Posterior cingulate gyrus (tissue), 11 donors: ENCODE data around the gene LTC4S.
"Not testable (repeated sequence)": the region's sequence is repeated elsewhere in the genome, so short reads cannot be mapped to it uniquely, and the experiment has no call there.

Experiments used
- DNase-seq, 10 donors: peaks; one replicate each; pipeline versions ENCODE4 v3.0.0 to v3.0.0-alpha.2; 2020 to 2021; ENCODE audit warnings: mixed read lengths in 3 of 10
- intact Hi-C: fragments of 100-400 bp; cut with DNase I; formaldehyde crosslinking; loops from one replicate; pipeline ENCODE4 v1.15.1; 2023

The LTC4S gene

GRCh38 chr5:179820127-179820482 is 26.3 kb downstream of the LTC4S start:
- intact Hi-C loops, result loop anchor here (2.0 to 5.0 kb wide), 2 partner anchors 13 to 37 kb away; partner anchors contain the start of genes MGAT4B and MRNIP
- peak in 1 of 10 donors; percentile 80 for DNase-seq

GRCh38 chr5:179820483-179821297 is 26.9 kb downstream of the LTC4S start, which contains the start of gene SQSTM1:
Gene SQSTM1 (plus strand): TSS chr5:179820905. CDS start chr5:179820937, 32 bp downstream.
- intact Hi-C loops, result loop anchor here (2.0 to 5.0 kb wide), 2 partner anchors 14 to 37 kb away; partner anchors contain the start of genes MGAT4B and MRNIP
- DNase-seq, result peak; percentile 84 to 99 (median 88)

- intact Hi-C loops, result loop anchor here (2.0 to 5.0 kb wide), 2 partner anchors 15 to 36 kb away; partner anchors contain the start of genes MGAT4B and MRNIP
- DNase-seq, result peak; percentile 83 to 98 (median 89)
Observed at GRCh38 chr5:179821298-179822058, 27.7 kb downstream of the LTC4S start.

- DNase-seq, result peak in 2 of 10 donors; percentile 36 to 39
- intact Hi-C loops, result loop anchor here (5.0 kb wide), 1 partner anchor 35 kb away; the partner anchor contains the start of gene MRNIP
Observed at GRCh38 chr5:179822059-179822432, 28.3 kb downstream of the LTC4S start.

GRCh38 chr5:179822444-179822990 is 28.7 kb downstream of the LTC4S start:
- intact Hi-C loops, result loop anchor here (5.0 kb wide), 1 partner anchor 35 kb away; the partner anchor contains the start of gene MRNIP
- peak in 2 of 10 donors; percentile 49 to 60 for DNase-seq

GRCh38 chr5:179823937-179824744 is 30.4 kb downstream of the LTC4S start:
- peak in 3 of 10 donors; percentile 35 to 72 (median 63) for DNase-seq
- intact Hi-C loops, result loop anchor here (5.0 kb wide), 1 partner anchor 33 kb away; the partner anchor contains the start of gene MRNIP

GRCh38 chr5:179824745-179825112 is 30.9 kb downstream of the LTC4S start:
- intact Hi-C loops, result loop anchor here (5.0 kb wide), 1 partner anchor 33 kb away; the partner anchor contains the start of gene MRNIP
- peak in 2 of 10 donors; percentile 1 to 13 for DNase-seq

GRCh38 chr5:179825655-179826182 is 31.9 kb downstream of the LTC4S start:
- intact Hi-C loops, result no loop called here
- peak in 3 of 10 donors; percentile 26 to 64 (median 32) for DNase-seq

GRCh38 chr5:179827680-179828079 is 33.9 kb downstream of the LTC4S start:
- peak in 1 of 10 donors; percentile 79 for DNase-seq

GRCh38 chr5:179828756-179829421 is 35.1 kb downstream of the LTC4S start:
- intact Hi-C loops, result no loop called here
- DNase-seq, result peak in 2 of 10 donors; percentile 49 to 56

More at GRCh38 chr5:179827680-179828079, 33.9 kb downstream of the LTC4S start:
- intact Hi-C loops, result no loop called here

- intact Hi-C loops, result no loop called here
- DNase-seq, result no peak
Observed at GRCh38 chr5:179829732-179830435, 36.1 kb downstream of the LTC4S start.

- DNase-seq, result no peak
- intact Hi-C loops, result no loop called here
Observed at GRCh38 chr5:179830818-179831468, 37.2 kb downstream of the LTC4S start.

- DNase-seq, result peak in 1 of 10 donors; percentile 35
- intact Hi-C loops, result no loop called here
Observed at GRCh38 chr5:179832039-179832745, 38.4 kb downstream of the LTC4S start.

GRCh38 chr5:179833056-179833708 is 39.4 kb downstream of the LTC4S start:
- DNase-seq, result no peak
- intact Hi-C loops, result no loop called here

GRCh38 chr5:179833709-179834070 is 39.9 kb downstream of the LTC4S start:
- DNase-seq, result no peak
- intact Hi-C loops, result no loop called here

- DNase-seq, result peak in 1 of 10 donors; percentile 44
- intact Hi-C loops, result no loop called here
Observed at GRCh38 chr5:179834120-179834519, 40.3 kb downstream of the LTC4S start.

- intact Hi-C loops, result not testable (repeated sequence)
- DNase-seq, result peak in 1 of 10 donors; percentile 39
Observed at GRCh38 chr5:179834871-179835270, 41.1 kb downstream of the LTC4S start.
